LNCaP clone FGC (cell line): Measurements from ENCODE around the gene HOXD13.

ENCODE experiments used
- DNase-seq: peaks from one replicate; pipeline ENCODE4 v3.0.0-alpha.2; 2011; ENCODE audit warnings: low read depth
- H3K4me3 ChIP-seq: 2 replicates; pipeline ENCODE4 v1.5.1; 2011; ENCODE audit warnings: mild to moderate bottlenecking, low read depth, low read length, control low read depth
- CTCF ChIP-seq: IDR thresholded peaks from 2 replicates; pipeline ENCODE4 v1.5.1; 2012; ENCODE audit warnings: mild to moderate bottlenecking; ENCODE audit not compliant: control insufficient read depth, insufficient read depth; ENCODE audit errors: extremely low read depth

The HOXD13 gene

GRCh38 chr2:176124110-176124946 is 31.8 kb downstream of the HOXD13 start:
- DNase-seq = no peak

GRCh38 chr2:176124947-176125771 is 32.6 kb downstream of the HOXD13 start:
- TF ChIP-seq CTCF = no peak
- no peak for DNase-seq
- no peak overlapping the region for H3K4me3 ChIP-seq

More at GRCh38 chr2:176124110-176124946, 31.8 kb downstream of the HOXD13 start:
- H3K4me3 ChIP-seq = no peak overlapping the region
- TF ChIP-seq CTCF = no peak

GRCh38 chr2:176125772-176126054 is 33.2 kb downstream of the HOXD13 start:
- no peak for DNase-seq
- TF ChIP-seq CTCF = no peak
- H3K4me3 ChIP-seq = no peak overlapping the region

GRCh38 chr2:176126929-176127773 is 34.6 kb downstream of the HOXD13 start:
- H3K4me3 ChIP-seq = no peak overlapping the region
- TF ChIP-seq CTCF = peak; percentile 74
- no peak for DNase-seq

- TF ChIP-seq CTCF = no peak
- no peak overlapping the region for H3K4me3 ChIP-seq
- no peak for DNase-seq
Measured at GRCh38 chr2:176127774-176128072, 35.2 kb downstream of the HOXD13 start.

- no peak for TF ChIP-seq CTCF
- no peak overlapping the region for H3K4me3 ChIP-seq
- no peak for DNase-seq
Measured at GRCh38 chr2:176128172-176128981, 35.9 kb downstream of the HOXD13 start.
